Activated CD4-positive, alpha-beta T cell treated with anti-CD3 and anti-CD28 coated beads for 4 hours (primary cell): ENCODE results near the gene PLA2G4D.

ENCODE experiments used
- DNase-seq, 2 donors: peaks; one replicate each; pipeline ENCODE4 v3.0.0-alpha.2; 2020

PLA2G4D gene

GRCh38 chr15:42048821-42049200, 45.6 kb downstream of the PLA2G4D start:
- DNase-seq = no peak

GRCh38 chr15:42048080-42048820, 46.1 kb downstream of the PLA2G4D start:
- no peak for DNase-seq

DNA sequence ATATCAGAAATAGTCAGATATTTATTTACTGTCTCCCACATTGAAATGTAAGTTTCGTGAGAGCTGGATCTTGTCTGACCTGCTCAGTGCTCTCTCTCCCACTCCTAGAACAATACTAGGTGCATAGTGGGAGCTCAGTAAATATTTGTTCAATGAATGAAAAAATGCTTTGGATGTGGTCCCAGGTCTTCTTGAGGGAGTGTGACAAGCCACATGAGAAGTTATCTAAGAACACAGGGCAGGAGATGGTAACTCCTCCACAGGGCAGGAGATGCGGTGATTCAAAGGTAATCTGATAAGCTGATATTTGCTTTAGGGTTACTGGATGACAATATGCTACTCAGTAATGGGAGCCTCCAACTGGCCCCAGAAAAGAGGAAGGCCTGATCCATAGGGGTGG, 47.8 kb downstream of the PLA2G4D start:
- DNase-seq = no peak

DNA sequence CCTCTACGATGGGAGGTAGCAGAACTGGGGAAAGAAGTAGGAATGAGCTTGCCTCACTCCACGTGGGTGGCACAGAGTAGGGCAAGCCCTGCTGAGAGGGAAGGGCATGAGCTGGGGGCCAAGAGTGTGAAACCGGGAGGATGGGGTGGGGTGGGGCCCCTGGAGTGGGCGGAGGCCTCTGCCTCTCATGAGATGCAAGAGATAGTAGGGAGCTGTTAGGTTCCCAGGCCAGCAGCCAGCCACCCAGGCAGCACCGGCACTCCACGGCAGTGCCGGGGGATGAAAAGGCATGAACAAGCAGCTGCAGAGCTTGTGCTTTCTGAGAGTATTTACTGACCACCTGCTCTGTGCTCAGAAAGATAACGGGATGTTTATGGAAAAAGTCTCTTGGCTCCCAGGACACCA, 49.1 kb downstream of the PLA2G4D start:
- no peak for DNase-seq

- no peak for DNase-seq
These were observed 51.6 kb downstream of the PLA2G4D start for GRCh38 chr15:42042602-42043400.

DNA sequence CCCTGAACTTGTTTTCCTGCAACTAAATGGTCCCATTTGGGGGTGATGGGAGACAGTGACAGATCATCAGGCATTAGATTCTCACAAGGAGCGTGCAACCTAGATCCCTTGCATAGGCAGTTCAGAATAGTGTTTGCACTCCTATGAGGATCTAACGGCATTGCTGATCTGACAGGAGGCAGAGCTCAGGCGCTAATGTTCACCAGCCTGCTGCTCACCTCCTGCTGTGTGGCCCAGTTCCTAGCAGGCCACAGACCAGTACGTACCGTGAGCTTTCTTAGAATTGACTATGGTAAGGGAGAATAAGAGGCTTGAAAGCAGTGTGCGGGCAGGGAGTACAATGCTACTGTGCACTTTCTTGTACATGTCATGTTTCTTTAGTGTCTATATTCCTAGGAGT, 56.0 kb downstream of the PLA2G4D start:
- DNase-seq = no peak

GRCh38 chr15:42037656-42038055, 56.7 kb downstream of the PLA2G4D start:
- DNase-seq = no peak

DNA sequence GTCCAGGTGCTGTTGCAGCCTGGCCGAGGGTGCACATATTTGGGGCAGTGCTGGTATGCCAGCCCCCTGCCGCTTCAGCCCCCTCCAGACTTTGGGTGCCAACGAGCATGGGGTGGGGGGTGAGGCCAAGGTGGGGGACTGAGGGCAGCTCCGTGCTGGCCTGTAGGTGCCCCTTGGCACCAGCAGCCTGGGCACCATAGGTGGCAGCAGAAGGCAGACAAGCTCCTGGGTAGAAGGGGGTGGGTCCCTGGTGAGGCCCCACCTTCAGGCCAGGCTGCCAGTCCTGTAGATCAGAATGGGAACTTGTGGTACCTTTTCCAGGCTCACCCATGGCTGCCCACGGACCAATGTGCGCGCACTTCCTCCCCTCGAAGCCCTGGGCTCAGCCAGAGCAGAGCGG, 57.4 kb downstream of the PLA2G4D start:
- DNase-seq = no peak

- DNase-seq = no peak
These were observed 58.1 kb downstream of the PLA2G4D start for GRCh38 chr15:42036112-42036905.

DNA sequence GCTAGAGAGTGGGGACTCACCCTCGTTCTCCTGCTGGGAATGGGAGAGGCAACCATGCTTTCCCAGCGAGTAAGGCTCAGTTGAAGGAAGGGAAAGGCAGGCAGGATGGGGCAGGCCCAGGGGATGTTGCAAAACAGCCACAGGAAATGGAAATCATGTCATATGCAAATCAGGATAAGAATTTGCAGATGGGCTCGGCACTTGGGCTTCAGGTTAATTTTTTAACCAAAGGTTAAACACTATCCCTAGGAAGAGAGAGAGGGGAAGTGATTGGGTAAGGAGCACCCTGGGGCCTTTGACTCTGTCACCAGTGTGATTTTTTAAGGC, 59.0 kb downstream of the PLA2G4D start:
- no peak for DNase-seq

DNA sequence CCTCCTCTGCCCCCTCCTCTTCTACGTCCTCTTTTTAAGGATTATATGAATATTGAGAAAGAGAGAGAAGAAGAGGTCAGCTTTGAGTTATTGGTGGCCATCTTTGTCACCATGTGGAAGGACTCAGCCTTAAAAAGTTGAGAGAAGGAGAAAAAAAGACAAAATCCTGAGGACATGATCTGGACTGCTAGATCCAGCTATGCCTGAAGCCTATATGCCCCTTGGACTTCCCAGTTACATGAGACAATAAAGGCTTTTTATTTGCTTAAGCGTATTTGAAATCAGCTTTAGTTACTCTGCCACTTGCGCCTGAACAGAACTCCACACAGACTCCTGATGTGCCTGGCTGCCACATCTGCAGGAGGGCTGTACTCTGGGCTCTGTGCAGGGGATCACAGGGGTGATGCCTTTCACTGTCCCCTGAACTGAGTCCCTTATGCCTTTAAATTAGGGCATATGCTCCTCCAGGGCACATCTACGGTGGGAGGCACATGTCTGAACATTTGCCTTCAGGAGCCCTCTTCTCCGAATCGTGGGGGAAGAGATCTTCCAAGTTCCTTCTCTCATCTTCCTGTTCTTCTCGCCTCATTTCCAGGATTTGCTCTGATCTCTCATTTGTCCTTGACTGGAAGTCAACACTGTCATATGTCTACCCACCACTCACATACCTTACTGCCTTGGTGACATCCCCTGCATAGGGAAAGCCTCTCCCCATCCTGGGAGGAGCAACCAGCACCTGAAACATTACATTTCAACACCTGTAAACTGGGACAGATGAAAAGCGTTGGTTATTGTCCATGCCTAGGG, 59.5 kb downstream of the PLA2G4D start:
- no peak for DNase-seq

- DNase-seq = no peak
These were observed 61.0 kb downstream of the PLA2G4D start for GRCh38 chr15:42033214-42033873.

GRCh38 chr15:42032376-42033213, 61.8 kb downstream of the PLA2G4D start:
- DNase-seq = no peak

DNA sequence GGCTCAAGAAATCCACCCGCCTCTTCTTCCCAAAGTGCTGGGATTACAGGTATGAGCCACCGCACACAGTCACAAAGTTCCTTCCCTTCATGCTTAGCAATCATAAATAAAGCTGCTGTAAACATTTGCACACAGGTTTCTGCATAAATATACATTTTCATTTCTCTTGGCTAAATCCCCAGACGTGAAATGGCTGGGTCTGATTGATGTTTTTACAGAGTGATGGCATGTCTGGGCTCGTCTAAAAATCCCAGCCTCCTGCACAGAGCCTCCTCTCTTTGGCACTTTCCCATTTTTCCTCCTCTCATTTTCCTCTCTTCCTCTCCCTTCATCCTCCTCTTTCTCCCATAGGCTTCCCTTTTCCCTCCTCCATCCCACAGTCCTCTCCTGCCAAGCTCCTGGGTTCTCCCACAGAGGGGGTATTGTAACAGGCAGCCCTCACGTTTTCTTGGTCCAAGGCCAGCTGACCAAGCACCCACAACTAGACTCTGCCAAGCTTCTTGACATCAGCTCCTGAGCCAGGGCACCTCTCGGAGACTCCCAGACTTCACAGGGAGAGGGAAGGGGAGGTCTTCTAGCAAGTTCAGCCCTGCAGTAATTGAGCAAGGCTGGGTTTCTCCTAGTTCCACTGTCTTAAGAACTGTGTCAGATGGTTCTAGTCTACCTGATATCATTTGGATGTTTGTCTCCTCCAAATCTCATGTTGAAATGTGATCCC, 63.0 kb downstream of the PLA2G4D start:
- DNase-seq = no peak

DNA sequence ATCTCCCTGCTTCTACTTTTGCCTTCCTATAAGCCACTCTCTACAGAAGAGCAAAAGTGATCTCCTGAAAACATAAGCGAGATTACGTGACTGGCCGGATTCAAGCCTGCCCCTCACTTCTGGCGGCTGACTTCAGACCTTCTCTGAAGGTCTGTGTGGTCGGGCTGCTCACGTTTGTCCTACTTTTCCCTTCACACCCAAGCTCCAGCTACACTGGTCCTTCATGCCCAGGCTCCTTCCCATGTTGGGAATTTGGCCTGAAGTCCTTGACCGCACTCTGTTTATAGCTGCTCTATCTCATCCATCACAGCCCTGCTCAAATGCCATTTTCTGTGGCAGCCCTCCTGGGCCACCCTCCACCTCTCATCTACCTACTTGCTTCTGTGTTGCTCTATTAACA, 66.8 kb downstream of the PLA2G4D start:
- DNase-seq = no peak

DNA sequence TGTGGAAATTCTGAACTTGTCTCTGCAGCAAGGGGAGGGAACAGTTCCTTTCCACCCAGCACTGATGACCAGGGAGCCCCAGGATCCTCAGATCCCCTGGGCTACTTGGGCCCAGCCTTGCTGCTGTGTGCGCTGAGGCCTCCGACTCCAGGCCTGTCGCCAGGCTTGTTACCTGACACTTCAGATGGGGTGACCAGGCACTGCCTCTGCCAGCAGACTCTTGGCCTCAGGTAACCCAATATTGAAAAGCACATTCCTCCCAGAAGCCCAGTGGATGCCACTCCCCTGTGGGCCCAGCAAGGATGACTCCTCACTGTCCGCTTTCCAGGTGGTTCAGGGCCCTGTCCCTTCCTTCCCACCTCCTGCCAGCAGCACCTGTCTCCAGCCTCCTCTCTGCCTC, 70.1 kb downstream of the PLA2G4D start:
- no peak for DNase-seq

- no peak for DNase-seq
These were observed 72.8 kb downstream of the PLA2G4D start for GRCh38 chr15:42021593-42021992.

GRCh38 chr15:42020713-42021273, 73.6 kb downstream of the PLA2G4D start, which contains the start of gene PLA2G4E:
Gene PLA2G4E, minus strand, starts transcription at chr15:42021042. Its CDS starts 12 bp downstream, at chr15:42021030.
- DNase-seq = no peak

- no peak for DNase-seq
These were observed 75.8 kb downstream of the PLA2G4D start for GRCh38 chr15:42018306-42019224.
